Fibroblast of lung (primary cell): ENCODE measurements around the gene ACOD1. TPM values are rescaled to one million over a fixed set of nuclear protein-coding genes. Genes with fewer than 3 reads are reported as not detected.

Experiments
- DNase-seq, 2 donors: peaks; one replicate each; pipeline versions ENCODE4 v3.0.0 to v3.0.0-alpha.2; 2010; ENCODE audit warnings: low read depth in 2 of 2
- H2AFZ ChIP-seq: 2 replicates; pipeline ENCODE4 v1.5.1; 2012; ENCODE audit warnings: low read length, control low read depth, inconsistent platforms
- H3K27ac ChIP-seq: 2 replicates; pipeline ENCODE4 v1.5.1; 2011; ENCODE audit warnings: low read length, control low read depth; ENCODE audit not compliant: insufficient read depth
- H3K27me3 ChIP-seq: 2 replicates; pipeline ENCODE4 v1.5.1; 2011; ENCODE audit warnings: mild to moderate bottlenecking, low read length; ENCODE audit not compliant: control insufficient read depth, insufficient read depth
- H3K36me3 ChIP-seq: 2 replicates; pipeline ENCODE4 v1.5.1; 2011; ENCODE audit warnings: low read length; ENCODE audit not compliant: control insufficient read depth, insufficient read depth
- H3K4me1 ChIP-seq: 2 replicates; pipeline ENCODE4 v1.5.1; 2011; ENCODE audit warnings: low read length; ENCODE audit not compliant: control insufficient read depth, insufficient read depth; ENCODE audit errors: extremely low read depth
- H3K4me2 ChIP-seq: 2 replicates; pipeline ENCODE4 v1.5.1; 2011; ENCODE audit warnings: low read length, control low read depth; ENCODE audit not compliant: insufficient read depth; ENCODE audit errors: extremely low read depth
- H3K4me3 ChIP-seq, 4 experiments: fragments of 200-600 bp in 1 of 4; sonication (generic) in 1 of 4; replicated peaks in 1 of 4; 2 replicates each; pipeline ENCODE4 v1.5.1; 2011 to 2016; ENCODE audit warnings: low read length in 4 of 4, low read depth in 3 of 4, mild to moderate bottlenecking in 3 of 4, control low read depth in 2 of 4, inconsistent platforms in 1 of 4, mixed read lengths in 1 of 4; ENCODE audit not compliant: insufficient read depth in 1 of 4; ENCODE audit errors: control extremely low read depth in 1 of 4
- H3K79me2 ChIP-seq: 2 replicates; pipeline ENCODE4 v1.5.1; 2012; ENCODE audit warnings: mild to moderate bottlenecking, low read length, inconsistent platforms; ENCODE audit not compliant: control insufficient read depth, insufficient read depth
- H3K9ac ChIP-seq: 2 replicates; pipeline ENCODE4 v1.5.1; 2011; ENCODE audit warnings: mild to moderate bottlenecking, low read length, control low read depth; ENCODE audit not compliant: insufficient read depth
- H3K9me3 ChIP-seq: 2 replicates; pipeline ENCODE4 v1.5.1; 2012; ENCODE audit warnings: low read depth, low read length; ENCODE audit not compliant: control insufficient read depth, insufficient read depth
- H4K20me1 ChIP-seq: 2 replicates; pipeline ENCODE4 v1.5.1; 2011; ENCODE audit warnings: low read length; ENCODE audit not compliant: control insufficient read depth, insufficient read depth; ENCODE audit errors: extremely low read depth
- CTCF ChIP-seq, 2 donors: IDR thresholded peaks in 1 of 2; conservative IDR thresholded peaks in 1 of 2; 1 replicate in 1 of 2; 2 replicates in 1 of 2; pipeline ENCODE4 v1.5.1; 2011 to 2012; ENCODE audit warnings: low read length in 2 of 2, control low read depth in 1 of 2, inconsistent platforms in 1 of 2, low read depth in 1 of 2, mild to moderate bottlenecking in 1 of 2
- EZH2 ChIP-seq: IDR thresholded peaks from 2 replicates; pipeline ENCODE4 v1.5.1; 2012; ENCODE audit warnings: low read length, control low read depth, mild to moderate bottlenecking; ENCODE audit errors: missing control alignments
- polyA plus RNA-seq, 2 donors: library from polyadenylated mRNA; depleted of rRNA in 1 of 2; stranded (reverse) in 1 of 2; unstranded in 1 of 2; fragments of >200 nt; gene quantifications; 2 replicates each; pipeline ENCODE4 v1.2.1, GENCODE V29; 2011 to 2012; ENCODE audit warnings: missing spikeins in 1 of 2
- total RNA-seq: library from RNA; depleted of rRNA; stranded (reverse); fragments of >200 nt; gene quantifications from 2 replicates; pipeline ENCODE4 v1.2.1, GENCODE V29; 2014

ACOD1 gene
- total and polyA plus RNA-seq, 2 donors (not counting 1 experiment from before 2014, with no cell fraction given) = not detected

GRCh38 chr13:76929320-76929719, 19.0 kb upstream of the ACOD1 start:
- H3K27me3 ChIP-seq = no peaks in the 10 kb centered on the region
- no peak overlapping the region for H3K4me3 ChIP-seq
- H4K20me1 ChIP-seq = no peaks in the 10 kb centered on the region
- no peak for DNase-seq
- no peak overlapping the region for H3K27ac ChIP-seq
- TF ChIP-seq CTCF (conservative IDR thresholded peaks at IDR 0.05 in 1 of 2, IDR thresholded peaks at IDR 0.05 in 1 of 2; ENCODE audit: low read depth in 1 of 2, low read length in 2 of 2) (no peak), EZH2 (no peak)
- no peaks in the 10 kb centered on the region for H3K79me2 ChIP-seq
- H3K9ac ChIP-seq = no peak overlapping the region
- H3K9me3 ChIP-seq = no peaks in the 10 kb centered on the region
- no peaks in the 10 kb centered on the region for H3K4me1 ChIP-seq
- no peaks in the 10 kb centered on the region for H3K36me3 ChIP-seq
- no peak overlapping the region for H3K4me2 ChIP-seq
- H2AFZ ChIP-seq = no peak overlapping the region

GRCh38 chr13:76929851-76930374, 18.4 kb upstream of the ACOD1 start:
- Histone ChIP-seq H3K9me3 (no peaks in the 10 kb centered on the region), H3K4me1 (no peaks in the 10 kb centered on the region), H4K20me1 (no peaks in the 10 kb centered on the region), H3K79me2 (no peaks in the 10 kb centered on the region), H3K4me3 (no peak overlapping the region), H3K9ac (no peak overlapping the region), H3K27ac (no peak overlapping the region), H3K36me3 (no peaks in the 10 kb centered on the region), H3K27me3 (no peaks in the 10 kb centered on the region), H2AFZ (no peak overlapping the region), H3K4me2 (no peak overlapping the region)
- TF ChIP-seq CTCF (conservative IDR thresholded peaks at IDR 0.05 in 1 of 2, IDR thresholded peaks at IDR 0.05 in 1 of 2; ENCODE audit: low read depth in 1 of 2, low read length in 2 of 2) = no peak
- TF ChIP-seq EZH2 = no peak
- DNase-seq = no peak

- Histone ChIP-seq H3K27me3 (no peaks in the 10 kb centered on the region), H3K79me2 (no peaks in the 10 kb centered on the region), H3K36me3 (no peaks in the 10 kb centered on the region), H3K9ac (no peak overlapping the region), H3K27ac (no peak overlapping the region), H3K4me1 (peaks cover 4% of the 10 kb centered on the region), H4K20me1 (no peaks in the 10 kb centered on the region), H2AFZ (no peak overlapping the region), H3K4me2 (no peak overlapping the region), H3K9me3 (no peaks in the 10 kb centered on the region), H3K4me3 (no peak overlapping the region)
- no peak for TF ChIP-seq EZH2
- TF ChIP-seq CTCF (conservative IDR thresholded peaks at IDR 0.05 in 1 of 2, IDR thresholded peaks at IDR 0.05 in 1 of 2; ENCODE audit: low read depth in 1 of 2, low read length in 2 of 2) = no peak
- no peak for DNase-seq
Measured at GRCh38 chr13:76932076-76932475, 16.2 kb upstream of the ACOD1 start.
